ENCODE results near the gene KCTD20.

The KCTD20 gene

GRCh38 chr6:36493859-36494258 is 51.1 kb downstream of the KCTD20 start:
- H2BK15ac ChIP-seq (ENCODE audit: low read length) = no peak overlapping the region
- H3K14ac ChIP-seq (ENCODE audit: low read length) = no peak overlapping the region
- peaks cover 2% of the 10 kb centered on the region for H3K79me1 ChIP-seq (ENCODE audit: low read depth, low read length)
- H3K9ac ChIP-seq (ENCODE audit: low read depth, low read length, poor library complexity) = no peak overlapping the region
- no peak overlapping the region for H4K91ac ChIP-seq (ENCODE audit: low read depth, low read length, poor library complexity)
- no peak overlapping the region for H3K18ac ChIP-seq (ENCODE audit: low read length)
- no CpG with 5 or more reads among the region's 2 CpGs for WGBS, 2 donors (ENCODE audit: extremely low coverage in 2 of 2, insufficient read length in 2 of 2, insufficient replicate concordance in 1 of 2)
- no peak overlapping the region for H2AFZ ChIP-seq (ENCODE audit: low read length)
- H3K4me1 ChIP-seq (ENCODE audit: control insufficient read depth in 2 of 2, insufficient read depth in 1 of 2, low read depth in 1 of 2, low read length in 2 of 2) = peaks cover 12 to 18% of the 10 kb centered on the region in 2 donors
- H2BK5ac ChIP-seq (ENCODE audit: low read length) = no peak overlapping the region
- H3K23ac ChIP-seq (ENCODE audit: low read depth, low read length, poor library complexity) = no peak overlapping the region
- peak; percentile 29 for DNase-seq (ENCODE audit: low spot score)
- no peak overlapping the region for H2BK12ac ChIP-seq (ENCODE audit: low read length)
- no peak overlapping the region for H2BK120ac ChIP-seq (ENCODE audit: low read depth, low read length)
- no peaks in the 10 kb centered on the region for H3K9me3 ChIP-seq (replicated peaks in 1 of 2; ENCODE audit: control insufficient read depth in 2 of 2, insufficient read depth in 1 of 2, low read depth in 1 of 2, low read length in 2 of 2)
- H3K27me3 ChIP-seq (ENCODE audit: control insufficient read depth in 3 of 3, insufficient read depth in 3 of 3, low read depth in 1 of 3, low read length in 3 of 3) = no peaks in the 10 kb centered on the region
- H3K4ac ChIP-seq (ENCODE audit: low read length) = no peak overlapping the region
- no peak overlapping the region for H3K27ac ChIP-seq (replicated peaks; ENCODE audit: low read length)
- H4K8ac ChIP-seq (ENCODE audit: low read depth, low read length) = no peak overlapping the region
- peaks cover 13 to 80% of the 10 kb centered on the region in 2 donors for H3K36me3 ChIP-seq (replicated peaks in 1 of 2; ENCODE audit: control insufficient read depth in 2 of 2, insufficient read depth in 2 of 2, low read length in 2 of 2)
- H3K4me2 ChIP-seq (ENCODE audit: insufficient read depth, low read length, poor library complexity, severe bottlenecking) = no peak overlapping the region
- H3K4me3 ChIP-seq (ENCODE audit: low read length in 2 of 2) = no peak overlapping the region
- no peak overlapping the region for H2AK5ac ChIP-seq (ENCODE audit: low read depth, low read length)

DNA sequence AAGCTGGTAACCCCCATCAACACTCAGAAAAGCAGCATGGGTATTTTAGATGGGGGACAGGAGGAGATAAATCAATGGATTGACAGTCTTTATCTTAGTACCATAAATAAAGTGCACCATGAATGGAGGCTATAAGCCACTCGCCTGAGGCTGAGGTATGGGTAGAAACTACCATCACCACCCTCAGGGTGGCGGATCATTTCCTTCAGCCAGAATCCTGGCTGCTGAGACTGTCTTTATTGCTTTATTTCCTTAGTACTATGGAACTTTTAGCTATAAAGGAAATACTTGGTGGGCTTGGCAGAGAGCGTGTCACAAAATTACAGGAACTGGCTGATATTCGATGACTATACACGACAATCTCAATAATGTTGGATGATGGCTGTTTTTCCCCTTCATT is 52.3 kb downstream of the KCTD20 start:
- H3K36me3 ChIP-seq (replicated peaks in 1 of 2; ENCODE audit: control insufficient read depth in 2 of 2, insufficient read depth in 2 of 2, low read length in 2 of 2) = peaks cover 16 to 81% of the 10 kb centered on the region in 2 donors
- no peak overlapping the region for H4K8ac ChIP-seq (ENCODE audit: low read depth, low read length)
- H2BK120ac ChIP-seq (ENCODE audit: low read depth, low read length) = no peak overlapping the region
- H2BK15ac ChIP-seq (ENCODE audit: low read length) = no peak overlapping the region
- H3K27me3 ChIP-seq (ENCODE audit: control insufficient read depth in 3 of 3, insufficient read depth in 3 of 3, low read depth in 1 of 3, low read length in 3 of 3) = peaks cover 0 to 2% (median 0%) of the 10 kb centered on the region in 3 experiments
- no peak overlapping the region for H3K4me2 ChIP-seq (ENCODE audit: insufficient read depth, low read length, poor library complexity, severe bottlenecking)
- no peak overlapping the region for H2AFZ ChIP-seq (ENCODE audit: low read length)
- no peak overlapping the region for H3K23ac ChIP-seq (ENCODE audit: low read depth, low read length, poor library complexity)
- no peak for DNase-seq (ENCODE audit: low spot score)
- WGBS, 2 donors (ENCODE audit: extremely low coverage in 2 of 2, insufficient read length in 2 of 2, insufficient replicate concordance in 1 of 2) = no CpG with 5 or more reads among the region's 5 CpGs
- H3K4me3 ChIP-seq (ENCODE audit: low read length in 2 of 2) = no peak overlapping the region
- no peak overlapping the region for H3K27ac ChIP-seq (replicated peaks; ENCODE audit: low read length)
- no peak overlapping the region for H3K14ac ChIP-seq (ENCODE audit: low read length)
- H3K9ac ChIP-seq (ENCODE audit: low read depth, low read length, poor library complexity) = no peak overlapping the region
- H2AK5ac ChIP-seq (ENCODE audit: low read depth, low read length) = no peak overlapping the region
- H2BK5ac ChIP-seq (ENCODE audit: low read length) = no peak overlapping the region
- no peak overlapping the region for H3K18ac ChIP-seq (ENCODE audit: low read length)
- H4K91ac ChIP-seq (ENCODE audit: low read depth, low read length, poor library complexity) = no peak overlapping the region
- H3K9me3 ChIP-seq (replicated peaks in 1 of 2; ENCODE audit: control insufficient read depth in 2 of 2, insufficient read depth in 1 of 2, low read depth in 1 of 2, low read length in 2 of 2) = no peaks in the 10 kb centered on the region
- H3K4ac ChIP-seq (ENCODE audit: low read length) = no peak overlapping the region
- H2BK12ac ChIP-seq (ENCODE audit: low read length) = no peak overlapping the region
- H3K79me1 ChIP-seq (ENCODE audit: low read depth, low read length) = peaks cover 4% of the 10 kb centered on the region
- H3K4me1 ChIP-seq (ENCODE audit: control insufficient read depth in 2 of 2, insufficient read depth in 1 of 2, low read depth in 1 of 2, low read length in 2 of 2) = peaks cover 12 to 19% of the 10 kb centered on the region in 2 donors

- Histone ChIP-seq H3K23ac (ENCODE audit: low read depth, low read length, poor library complexity) (no peak overlapping the region), H3K27me3 (ENCODE audit: control insufficient read depth in 3 of 3, insufficient read depth in 3 of 3, low read depth in 1 of 3, low read length in 3 of 3) (peaks cover 0 to 2% (median 0%) of the 10 kb centered on the region in 3 experiments), H2BK120ac (ENCODE audit: low read depth, low read length) (no peak overlapping the region), H3K36me3 (replicated peaks in 1 of 2; ENCODE audit: control insufficient read depth in 2 of 2, insufficient read depth in 2 of 2, low read length in 2 of 2) (peaks cover 14 to 92% of the 10 kb centered on the region in 2 donors), H3K14ac (ENCODE audit: low read length) (no peak overlapping the region), H3K79me1 (ENCODE audit: low read depth, low read length) (peaks cover 2% of the 10 kb centered on the region), H2BK12ac (ENCODE audit: low read length) (no peak overlapping the region), H3K4me1 (ENCODE audit: control insufficient read depth in 2 of 2, insufficient read depth in 1 of 2, low read depth in 1 of 2, low read length in 2 of 2) (peaks cover 0 to 1% of the 10 kb centered on the region in 2 donors), H3K9me3 (replicated peaks in 1 of 2; ENCODE audit: control insufficient read depth in 2 of 2, insufficient read depth in 1 of 2, low read depth in 1 of 2, low read length in 2 of 2) (no peaks in the 10 kb centered on the region), H3K18ac (ENCODE audit: low read length) (no peak overlapping the region), H3K9ac (ENCODE audit: low read depth, low read length, poor library complexity) (no peak overlapping the region), H3K4me3 (ENCODE audit: low read length in 2 of 2) (no peak overlapping the region), H2BK5ac (ENCODE audit: low read length) (no peak overlapping the region), H3K4ac (ENCODE audit: low read length) (no peak overlapping the region), H4K91ac (ENCODE audit: low read depth, low read length, poor library complexity) (no peak overlapping the region), H2AK5ac (ENCODE audit: low read depth, low read length) (no peak overlapping the region), H4K8ac (ENCODE audit: low read depth, low read length) (no peak overlapping the region), H2BK15ac (ENCODE audit: low read length) (no peak overlapping the region), H3K4me2 (ENCODE audit: insufficient read depth, low read length, poor library complexity, severe bottlenecking) (no peak overlapping the region), H2AFZ (ENCODE audit: low read length) (no peak overlapping the region), H3K27ac (replicated peaks; ENCODE audit: low read length) (no peak overlapping the region)
- no CpG with 5 or more reads among the region's 4 CpGs for WGBS, 2 donors (ENCODE audit: extremely low coverage in 2 of 2, insufficient read length in 2 of 2, insufficient replicate concordance in 1 of 2)
- no peak for DNase-seq (ENCODE audit: low spot score)
These were observed 57.1 kb downstream of the KCTD20 start for GRCh38 chr6:36499918-36500317.

GRCh38 chr6:36501686-36502085 is 58.9 kb downstream of the KCTD20 start:
- whole genome bisulfite sequencing, 2 donors (ENCODE audit: extremely low coverage in 2 of 2, insufficient read length in 2 of 2, insufficient replicate concordance in 1 of 2) = no CpG with 5 or more reads among the region's 6 CpGs

More at GRCh38 chr6:36501686-36502085, 58.9 kb downstream of the KCTD20 start:
- DNase-seq (ENCODE audit: low spot score) = no peak
- Histone ChIP-seq H2AK5ac (ENCODE audit: low read depth, low read length) (no peak overlapping the region), H4K8ac (ENCODE audit: low read depth, low read length) (no peak overlapping the region), H3K27ac (replicated peaks; ENCODE audit: low read length) (no peak overlapping the region), H3K18ac (ENCODE audit: low read length) (no peak overlapping the region), H3K4me1 (ENCODE audit: control insufficient read depth in 2 of 2, insufficient read depth in 1 of 2, low read depth in 1 of 2, low read length in 2 of 2) (peaks cover 0 to 1% of the 10 kb centered on the region in 2 donors), H3K4me3 (ENCODE audit: low read length in 2 of 2) (no peak overlapping the region), H3K9ac (ENCODE audit: low read depth, low read length, poor library complexity) (no peak overlapping the region), H2BK5ac (ENCODE audit: low read length) (no peak overlapping the region), H2BK120ac (ENCODE audit: low read depth, low read length) (no peak overlapping the region), H4K91ac (ENCODE audit: low read depth, low read length, poor library complexity) (no peak overlapping the region), H3K4ac (ENCODE audit: low read length) (no peak overlapping the region), H3K4me2 (ENCODE audit: insufficient read depth, low read length, poor library complexity, severe bottlenecking) (no peak overlapping the region), H3K79me1 (ENCODE audit: low read depth, low read length) (peaks cover 2% of the 10 kb centered on the region), H2AFZ (ENCODE audit: low read length) (no peak overlapping the region), H2BK12ac (ENCODE audit: low read length) (no peak overlapping the region), H2BK15ac (ENCODE audit: low read length) (no peak overlapping the region), H3K9me3 (replicated peaks in 1 of 2; ENCODE audit: control insufficient read depth in 2 of 2, insufficient read depth in 1 of 2, low read depth in 1 of 2, low read length in 2 of 2) (no peaks in the 10 kb centered on the region), H3K36me3 (replicated peaks in 1 of 2; ENCODE audit: control insufficient read depth in 2 of 2, insufficient read depth in 2 of 2, low read length in 2 of 2) (peaks cover 9 to 92% of the 10 kb centered on the region in 2 donors), H3K23ac (ENCODE audit: low read depth, low read length, poor library complexity) (no peak overlapping the region), H3K14ac (ENCODE audit: low read length) (no peak overlapping the region), H3K27me3 (ENCODE audit: control insufficient read depth in 3 of 3, insufficient read depth in 3 of 3, low read depth in 1 of 3, low read length in 3 of 3) (peaks cover 0 to 2% (median 0%) of the 10 kb centered on the region in 3 experiments)
